Activated T-cell treated with anti-CD3 and anti-CD28 coated beads for 4 hours (primary cell): Measurements from ENCODE around the gene MICU2.

Experiments used
- DNase-seq: peaks from one replicate; pipeline ENCODE4 v3.0.0-alpha.2; 2020

The MICU2 gene

GRCh38 chr13:21542563-21542962, 61.4 kb downstream of the MICU2 start:
- DNase-seq: no peak

GRCh38 chr13:21541980-21542379, 62.0 kb downstream of the MICU2 start:
- DNase-seq: no peak

- DNase-seq: no peak
Measured at GRCh38 chr13:21541271-21541670, 62.7 kb downstream of the MICU2 start.

DNA sequence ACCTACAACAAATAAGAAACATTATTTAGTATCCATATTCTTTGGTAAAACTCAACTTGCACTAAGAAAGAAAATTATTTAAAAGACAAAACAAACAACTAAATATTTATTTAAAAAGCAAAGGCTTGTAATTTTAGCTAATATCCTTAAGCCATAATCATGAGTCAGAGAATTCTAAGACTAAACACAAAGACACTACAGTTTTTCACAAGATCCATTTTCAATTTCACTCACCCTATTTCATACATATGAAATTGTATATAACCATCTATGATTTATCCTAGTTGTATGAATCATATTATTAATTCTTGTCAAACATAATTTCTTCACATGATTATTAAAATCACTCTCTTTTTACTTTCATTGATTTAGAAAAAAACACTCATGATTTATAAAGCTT, 64.3 kb downstream of the MICU2 start:
- DNase-seq: no peak

DNA sequence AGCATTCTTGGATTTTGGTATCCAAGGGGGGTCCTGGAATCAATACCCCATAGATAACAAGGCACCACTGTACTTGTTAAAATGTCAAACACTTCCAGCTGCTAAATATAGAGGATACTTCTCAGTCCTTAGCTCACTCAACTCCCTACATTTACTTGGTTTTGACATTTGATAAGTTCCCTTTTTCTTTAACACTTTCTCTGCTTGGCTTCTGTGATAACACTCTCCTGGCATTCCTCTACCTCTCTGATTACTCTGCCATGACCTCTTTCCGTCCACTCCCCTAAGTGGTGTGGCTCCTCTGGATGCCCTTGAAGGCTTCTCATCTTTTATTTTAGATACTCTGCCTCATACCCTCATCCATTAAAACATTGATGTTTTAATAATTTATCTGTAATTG, 65.2 kb downstream of the MICU2 start:
- DNase-seq: no peak

DNA sequence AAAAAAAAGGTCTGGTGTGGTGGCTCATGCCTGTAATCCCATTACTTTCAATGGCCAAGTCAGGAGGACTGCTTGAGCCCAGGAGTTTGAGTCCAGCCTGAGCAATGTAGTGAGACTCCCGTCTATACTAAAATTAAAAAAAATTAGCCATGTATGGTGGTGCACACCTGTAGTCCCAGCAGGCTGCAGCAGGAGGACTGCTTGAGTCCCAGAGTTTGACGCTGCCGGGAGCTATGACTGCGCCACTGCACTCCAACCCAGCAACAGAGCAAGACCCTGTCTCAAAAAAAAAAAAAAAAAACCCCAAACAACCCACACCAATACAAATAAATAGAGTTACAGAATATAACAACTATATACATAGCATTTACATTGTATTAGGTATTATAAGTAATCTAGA, 65.7 kb downstream of the MICU2 start:
- DNase-seq: no peak

DNA sequence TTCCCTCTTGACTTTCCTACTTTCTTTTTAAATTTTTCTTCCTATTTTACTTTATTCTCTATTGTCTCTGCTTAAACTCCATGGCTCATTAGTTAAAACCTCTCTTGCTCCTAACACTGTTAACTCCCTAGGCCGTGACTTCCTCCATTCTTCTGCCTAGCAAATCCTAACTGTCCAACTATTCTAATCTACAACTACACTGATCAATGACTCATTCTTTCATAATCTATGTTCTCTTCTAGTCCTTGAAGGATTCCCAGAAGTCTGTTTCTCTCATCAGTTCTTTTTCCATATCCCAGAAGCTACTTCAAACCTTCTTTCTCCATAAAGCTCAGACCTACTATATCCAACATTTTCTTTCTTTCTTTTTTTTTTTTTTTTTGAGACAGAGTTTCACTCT, 66.9 kb downstream of the MICU2 start:
- no peak for DNase-seq

- no peak for DNase-seq
Measured at GRCh38 chr13:21534760-21535159, 69.2 kb downstream of the MICU2 start.

DNA sequence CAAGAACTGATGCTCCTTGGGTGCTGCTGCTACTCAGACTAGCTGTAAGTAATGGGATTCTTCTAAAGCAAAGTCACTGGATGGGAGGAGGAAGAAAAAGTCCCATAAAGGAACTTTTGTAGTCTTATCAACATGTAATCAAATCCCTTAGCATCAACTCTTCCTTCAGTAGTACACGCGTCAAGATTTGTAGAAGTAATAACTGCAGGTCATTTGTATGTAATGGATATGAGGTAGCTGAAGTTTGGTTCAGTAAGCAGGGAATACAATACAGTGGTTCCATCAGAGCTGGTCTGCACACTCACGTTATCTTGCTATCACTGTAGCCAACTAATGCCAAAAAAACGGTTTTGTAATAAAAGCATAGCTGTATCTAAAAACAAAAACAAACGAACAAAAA, 72.5 kb downstream of the MICU2 start:
- DNase-seq: no peak

DNA sequence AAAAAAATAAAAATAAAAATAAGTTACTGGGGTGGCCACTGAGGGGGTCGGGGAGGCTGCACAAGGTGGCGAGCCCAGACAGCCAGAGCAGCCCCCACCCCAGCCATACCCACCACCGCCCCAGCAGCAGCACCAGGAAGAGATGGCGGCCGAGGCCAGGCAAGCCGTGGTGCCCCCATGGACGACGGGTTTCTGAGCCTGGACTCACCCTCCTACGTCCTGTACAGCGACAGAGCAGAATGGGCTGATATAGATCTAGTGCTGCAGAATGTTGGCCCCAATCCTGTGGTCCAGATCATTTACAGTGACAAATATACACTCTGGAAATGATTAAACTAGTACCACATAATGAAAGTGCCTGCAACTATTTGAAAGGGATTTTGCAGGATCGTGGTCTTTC, 73.3 kb downstream of the MICU2 start:
- no peak for DNase-seq

- no peak for DNase-seq
Measured at GRCh38 chr13:21529146-21529893, 74.7 kb downstream of the MICU2 start.

DNA sequence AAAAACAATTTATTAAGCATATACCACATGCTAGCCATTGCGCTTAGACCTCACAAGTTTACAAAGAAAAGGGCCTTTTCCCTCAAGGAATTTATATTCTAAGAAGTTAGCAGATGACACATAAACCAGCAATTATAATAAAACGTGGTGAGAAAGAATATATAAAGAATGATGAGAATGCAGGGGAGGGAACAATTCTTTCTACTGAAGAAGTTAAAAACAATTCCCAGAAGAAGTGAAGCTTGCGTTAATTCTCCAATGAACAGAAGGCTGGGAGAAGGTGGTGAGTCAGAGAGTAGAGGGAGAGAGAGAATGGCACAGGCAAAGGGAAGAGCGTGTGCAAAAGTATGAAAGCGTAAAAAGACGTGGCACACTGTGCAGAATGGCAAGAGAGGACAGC, 75.4 kb downstream of the MICU2 start:
- no peak for DNase-seq

DNA sequence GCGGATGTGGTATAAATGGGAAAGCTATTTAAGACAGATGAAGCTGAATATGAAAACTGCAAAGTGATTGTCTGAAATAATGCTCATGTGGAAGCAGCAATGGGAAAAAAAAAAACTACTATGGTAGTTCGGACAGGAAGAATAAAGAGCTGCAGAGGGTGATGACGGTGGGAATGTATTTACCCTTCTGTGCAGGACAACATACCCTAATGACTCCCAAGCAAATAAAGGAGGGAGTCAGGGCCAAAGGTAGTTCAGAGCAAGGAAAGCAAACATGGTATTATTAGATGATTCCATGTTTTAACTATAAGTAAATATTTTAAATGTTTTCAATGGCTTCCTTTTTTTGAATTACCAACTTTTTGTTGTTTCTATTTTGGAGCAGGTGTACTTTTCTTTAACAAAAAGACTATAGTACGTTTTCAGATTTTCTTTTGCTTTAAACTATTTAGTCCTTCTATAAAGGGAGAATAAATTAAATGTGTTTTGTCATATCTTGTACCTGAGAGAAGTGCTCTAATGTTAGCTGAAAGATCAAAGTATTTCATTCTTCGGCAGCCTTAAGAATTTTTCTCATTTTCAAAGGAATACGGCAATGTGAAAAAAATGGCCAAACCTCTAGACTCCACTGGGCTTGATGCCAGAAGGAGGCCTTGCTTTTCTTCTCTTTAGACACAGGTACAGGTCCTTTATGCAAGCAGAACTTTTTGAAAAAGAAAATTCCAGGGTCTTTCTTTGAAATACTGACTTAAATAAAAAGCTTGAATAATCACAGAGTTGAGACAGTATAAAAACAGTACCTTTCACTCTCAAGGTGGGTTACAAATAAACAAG, 77.0 kb downstream of the MICU2 start:
- no peak for DNase-seq

DNA sequence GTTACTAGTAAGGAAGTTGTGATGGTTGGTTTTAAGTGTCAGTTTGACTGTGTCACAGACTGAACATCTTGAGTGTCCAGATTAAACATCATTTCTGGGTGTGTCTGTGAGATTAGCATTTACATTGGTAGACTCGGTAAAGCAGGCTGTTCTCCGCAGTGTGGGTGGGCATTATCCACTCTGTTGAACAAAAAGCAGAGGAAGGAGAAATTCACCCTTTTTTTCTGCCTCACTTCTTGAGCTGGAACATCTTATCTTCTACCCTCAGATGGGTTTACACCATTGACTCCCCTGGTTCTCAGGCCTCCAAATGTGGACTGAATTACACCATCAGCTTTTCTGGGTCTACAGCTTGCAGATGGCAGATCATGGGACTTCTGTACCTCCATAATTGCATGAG, 81.1 kb downstream of the MICU2 start:
- DNase-seq: no peak

- no peak for DNase-seq
Measured at GRCh38 chr13:21522130-21522529, 81.8 kb downstream of the MICU2 start.

DNA sequence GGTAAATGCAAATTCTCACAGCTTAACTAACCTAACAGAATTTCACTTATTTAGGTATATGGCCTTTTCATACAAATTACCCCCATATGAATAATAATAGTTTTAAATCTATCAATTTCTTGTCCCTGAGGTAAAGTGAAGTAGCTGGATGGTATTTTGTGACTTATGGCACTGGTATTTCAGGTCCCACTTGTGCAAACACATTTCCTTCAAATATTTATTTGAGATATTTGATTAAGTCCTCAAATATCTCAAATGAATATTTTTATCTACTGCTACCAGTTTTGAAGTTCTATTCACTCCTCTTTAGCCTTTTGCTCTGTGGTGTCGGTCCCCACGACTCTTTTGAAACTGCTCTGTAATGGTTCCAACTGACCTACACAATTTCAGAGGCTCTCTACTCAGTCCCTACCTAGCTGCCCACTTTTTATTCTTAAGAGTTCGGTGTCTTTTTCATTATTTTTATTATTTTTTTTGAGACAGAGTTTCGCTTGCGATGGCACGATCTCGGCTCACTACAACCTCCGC, 85.3 kb downstream of the MICU2 start:
- DNase-seq: no peak

GRCh38 chr13:21517576-21517975, 86.4 kb downstream of the MICU2 start:
- no peak for DNase-seq

DNA sequence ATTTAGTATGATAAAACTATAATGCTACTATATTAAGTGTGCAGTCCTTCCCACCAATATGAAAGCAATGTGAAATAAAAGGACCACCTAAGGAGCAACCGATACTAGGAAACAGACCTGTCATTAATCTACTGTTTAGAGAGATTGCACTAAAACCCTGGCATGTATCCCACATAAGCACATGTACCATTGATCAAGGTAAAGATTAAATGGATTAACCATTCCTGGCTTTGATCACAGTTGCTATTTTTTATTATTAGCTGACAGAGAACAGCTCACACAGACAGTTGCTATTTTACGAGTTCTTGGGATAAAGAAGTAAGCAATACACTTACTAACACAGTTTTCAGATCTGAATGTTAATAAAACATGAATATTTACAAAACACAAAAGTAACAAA, 87.2 kb downstream of the MICU2 start:
- DNase-seq: no peak

DNA sequence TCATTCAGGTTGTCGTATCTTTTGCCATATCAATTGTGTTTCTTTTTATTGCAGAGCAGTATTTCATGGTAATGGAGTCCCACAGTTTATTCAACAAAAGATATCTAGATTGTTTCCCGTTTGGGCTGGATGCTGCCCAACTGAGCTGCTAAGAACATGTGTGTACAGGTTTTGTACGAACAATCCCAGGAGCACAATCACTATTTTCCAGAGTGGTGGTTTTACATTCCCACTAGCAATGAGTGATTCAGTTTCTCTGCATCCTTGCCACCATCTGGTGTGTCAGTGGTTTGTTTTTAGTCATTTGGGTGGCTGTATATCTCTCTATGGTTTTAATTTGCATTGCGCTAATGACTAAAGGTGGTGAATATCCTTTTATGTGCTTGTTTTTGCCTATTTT, 92.1 kb downstream of the MICU2 start:
- DNase-seq: no peak

DNA sequence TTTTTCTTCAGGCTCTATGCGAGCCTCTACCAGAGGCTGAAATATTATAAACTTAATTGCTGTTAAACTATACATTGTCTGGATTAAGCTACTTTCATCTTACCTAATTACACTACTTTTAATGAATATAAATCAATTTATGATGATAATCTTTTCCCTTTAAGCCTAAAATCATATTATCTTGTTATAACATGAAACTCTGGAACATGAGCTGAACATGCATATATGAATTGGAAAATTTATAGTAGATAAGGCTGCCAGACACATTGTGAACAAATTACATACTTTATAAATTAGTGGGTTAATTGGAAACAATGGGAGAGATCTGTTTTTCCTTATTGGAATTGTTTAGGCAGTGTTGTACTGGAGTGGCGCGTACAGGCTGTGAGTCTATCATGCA, 99.6 kb downstream of the MICU2 start:
- no peak for DNase-seq

DNA sequence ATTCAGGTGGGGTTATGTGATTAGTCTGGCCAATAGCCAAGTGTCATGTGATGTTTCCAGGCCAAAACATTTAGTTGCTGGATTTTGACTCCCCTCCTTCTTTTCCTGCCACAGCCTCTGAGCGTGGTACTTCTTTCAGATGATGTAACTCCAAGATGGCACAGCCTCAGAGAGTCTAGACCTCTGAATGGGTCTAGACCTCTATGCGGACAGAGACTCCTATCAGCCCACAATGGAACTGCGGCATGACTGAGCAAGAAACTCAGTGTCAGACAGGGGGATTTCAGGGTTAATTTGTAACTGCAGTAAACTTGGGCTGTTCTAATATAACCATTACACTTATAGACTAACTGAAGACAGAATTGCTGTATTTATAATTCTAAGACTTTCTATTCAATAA, 102.3 kb downstream of the MICU2 start:
- no peak for DNase-seq

DNA sequence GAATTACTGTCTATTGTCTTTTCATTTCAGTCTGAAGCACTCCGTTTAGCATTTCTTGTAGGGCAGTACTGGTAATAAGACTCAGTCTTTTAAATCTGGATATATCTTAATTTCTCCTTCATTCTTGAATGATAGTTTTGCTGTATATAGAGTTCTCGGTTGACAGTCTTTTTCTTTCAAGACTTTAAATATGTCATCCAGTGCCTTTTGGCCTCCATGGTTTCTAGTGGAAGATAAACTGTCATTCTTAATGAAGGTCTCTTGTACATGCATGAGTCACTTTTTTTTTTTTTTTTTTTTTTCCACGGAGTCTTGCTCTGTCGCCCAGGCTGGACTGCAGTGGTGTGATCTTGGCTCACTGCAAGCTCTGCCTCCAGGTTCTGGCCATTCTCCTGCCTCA, 117.6 kb downstream of the MICU2 start:
- no peak for DNase-seq

GRCh38 chr13:21483748-21484147, 120.2 kb downstream of the MICU2 start:
- no peak for DNase-seq

DNA sequence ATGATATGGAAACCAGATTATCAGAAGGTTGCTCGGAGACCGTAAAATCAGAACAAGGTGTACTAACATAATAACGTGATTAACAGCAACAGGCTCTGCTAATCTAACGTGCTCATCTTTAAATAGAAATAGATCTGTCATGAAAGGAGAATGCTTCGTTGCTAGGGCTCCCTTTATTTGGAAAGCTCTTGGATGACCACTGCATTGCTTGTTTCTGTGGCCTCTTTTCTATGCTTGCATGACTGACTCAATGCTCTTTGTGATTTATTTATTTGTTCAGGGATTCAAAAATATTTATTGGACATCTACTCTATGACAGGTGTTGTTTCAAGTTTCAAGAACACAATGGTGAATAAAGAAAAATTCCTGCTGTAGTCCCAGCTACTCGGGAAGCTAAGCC, 122.6 kb downstream of the MICU2 start:
- no peak for DNase-seq
